Epithelial cell of proximal tubule (primary cell): ENCODE results near the gene HDAC4. TPM values are rescaled to one million over a fixed set of nuclear protein-coding genes. Genes with fewer than 3 reads are reported as not detected.

Source experiments
- DNase-seq: peaks from one replicate; pipeline ENCODE4 v3.0.0-alpha.2; 2011; ENCODE audit warnings: low read depth
- H3K4me3 ChIP-seq: 2 replicates; pipeline ENCODE4 v1.5.1; 2011; ENCODE audit warnings: low read depth, mild to moderate bottlenecking, low read length
- total RNA-seq: library from RNA; depleted of rRNA; stranded (reverse); fragments of >200 nt; gene quantifications from 2 replicates; pipeline ENCODE4 v1.2.3, GENCODE V29; 2015
- TF ChIP-seq, protein P1 (sequence below): conservative IDR thresholded peaks from 2 replicates; pipeline ENCODE4 v1.5.1; 2012; ENCODE audit warnings: low read depth, mild to moderate bottlenecking, low read length

The HDAC4 gene
- total RNA-seq, 1 donor from 2014 or later, result 23.2 TPM

DNA sequence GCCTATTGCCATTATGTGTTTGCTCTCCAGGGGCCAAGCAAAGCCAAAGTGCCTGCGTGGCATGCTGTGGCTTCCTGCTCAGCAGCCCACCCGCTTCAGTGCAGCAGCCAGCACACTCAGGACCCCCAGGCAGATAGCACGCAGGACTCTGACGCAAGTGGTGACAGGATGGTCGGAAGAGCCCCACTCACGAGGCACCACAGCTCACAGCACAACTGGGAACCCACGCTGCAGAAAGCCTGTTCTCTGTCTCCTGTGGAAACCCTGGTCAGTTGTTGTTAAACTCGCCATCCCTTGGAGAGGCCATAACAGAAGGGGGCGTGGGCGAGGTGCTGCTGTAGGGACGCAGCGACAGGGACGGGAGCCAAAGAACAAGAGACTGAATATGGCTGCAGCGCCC, 76.4 kb downstream of the HDAC4 start:
- TF ChIP-seq, protein P1, sequence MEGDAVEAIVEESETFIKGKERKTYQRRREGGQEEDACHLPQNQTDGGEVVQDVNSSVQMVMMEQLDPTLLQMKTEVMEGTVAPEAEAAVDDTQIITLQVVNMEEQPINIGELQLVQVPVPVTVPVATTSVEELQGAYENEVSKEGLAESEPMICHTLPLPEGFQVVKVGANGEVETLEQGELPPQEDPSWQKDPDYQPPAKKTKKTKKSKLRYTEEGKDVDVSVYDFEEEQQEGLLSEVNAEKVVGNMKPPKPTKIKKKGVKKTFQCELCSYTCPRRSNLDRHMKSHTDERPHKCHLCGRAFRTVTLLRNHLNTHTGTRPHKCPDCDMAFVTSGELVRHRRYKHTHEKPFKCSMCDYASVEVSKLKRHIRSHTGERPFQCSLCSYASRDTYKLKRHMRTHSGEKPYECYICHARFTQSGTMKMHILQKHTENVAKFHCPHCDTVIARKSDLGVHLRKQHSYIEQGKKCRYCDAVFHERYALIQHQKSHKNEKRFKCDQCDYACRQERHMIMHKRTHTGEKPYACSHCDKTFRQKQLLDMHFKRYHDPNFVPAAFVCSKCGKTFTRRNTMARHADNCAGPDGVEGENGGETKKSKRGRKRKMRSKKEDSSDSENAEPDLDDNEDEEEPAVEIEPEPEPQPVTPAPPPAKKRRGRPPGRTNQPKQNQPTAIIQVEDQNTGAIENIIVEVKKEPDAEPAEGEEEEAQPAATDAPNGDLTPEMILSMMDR, result no peak
- H3K4me3 ChIP-seq, result no peak overlapping the region
- DNase-seq, result no peak

DNA sequence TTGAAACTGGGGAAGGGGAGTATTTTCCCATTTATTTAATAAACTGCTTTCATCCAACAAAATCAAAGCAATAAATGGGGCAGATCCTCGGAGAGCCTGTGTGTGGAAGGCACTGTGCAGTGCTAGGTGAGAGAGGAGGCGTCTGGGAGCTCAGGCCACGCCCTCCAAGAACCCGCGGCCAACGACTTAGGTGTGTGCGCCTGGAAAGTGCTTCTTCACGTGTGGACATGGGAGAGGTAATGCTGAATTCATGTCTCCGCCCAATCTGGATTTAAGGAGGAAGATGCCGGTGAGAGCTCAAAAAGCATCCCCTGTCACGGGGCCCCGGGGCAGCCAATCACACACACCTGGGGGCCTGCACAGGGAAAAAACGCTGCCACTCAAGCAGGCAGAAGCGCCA, 77.4 kb downstream of the HDAC4 start:
- H3K4me3 ChIP-seq, result no peak overlapping the region
- TF ChIP-seq, protein P1, result no peak
- no peak for DNase-seq

GRCh38 chr2:239322416-239323086, 78.3 kb downstream of the HDAC4 start:
- H3K4me3 ChIP-seq, result no peak overlapping the region
- TF ChIP-seq, protein P1, result no peak
- DNase-seq, result no peak

DNA sequence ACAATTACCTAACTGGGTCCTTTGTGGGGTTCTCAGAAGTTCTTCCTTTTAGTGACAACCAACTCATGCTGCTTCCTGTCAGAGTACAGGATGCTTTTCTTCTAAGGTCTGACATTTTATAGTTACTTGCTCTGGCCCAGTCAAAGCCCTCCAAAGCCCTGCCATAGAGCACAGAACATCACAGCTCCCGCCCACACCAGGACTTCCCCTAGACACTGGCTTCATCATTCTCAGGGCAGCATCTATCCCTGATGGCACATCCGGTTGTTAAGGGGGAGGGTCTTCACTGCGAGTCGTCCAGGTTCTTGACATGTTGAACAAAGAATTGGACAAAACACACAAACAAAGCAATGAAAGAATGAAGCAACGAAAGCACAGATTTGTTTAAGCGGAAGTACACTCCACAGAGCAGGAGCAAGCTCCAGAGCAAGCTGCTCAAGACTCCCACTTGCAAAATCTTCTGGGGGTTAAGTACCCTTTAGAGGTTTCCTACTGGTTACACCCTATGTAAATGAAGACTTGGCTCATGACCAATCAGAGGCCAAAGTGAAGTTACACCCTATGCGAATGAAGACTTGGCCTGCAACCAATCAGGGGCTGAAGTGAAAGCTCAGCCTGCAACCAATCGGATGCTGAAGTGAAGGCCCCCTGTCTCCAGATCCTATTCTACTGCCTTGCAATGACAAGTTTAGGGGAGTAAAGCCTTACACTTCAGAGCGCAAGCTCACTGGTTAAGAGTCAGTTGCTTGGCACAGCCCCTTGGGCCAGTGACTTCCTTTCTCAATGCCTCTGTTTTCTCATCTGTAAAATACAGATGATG, 79.0 kb downstream of the HDAC4 start:
- no peak for DNase-seq
- H3K4me3 ChIP-seq, result no peak overlapping the region
- TF ChIP-seq, protein P1, result no peak

GRCh38 chr2:239318790-239319661, 81.8 kb downstream of the HDAC4 start:
- TF ChIP-seq, protein P1, result no peak
- H3K4me3 ChIP-seq, result peak overlapping the region; percentile 51
- no peak for DNase-seq

DNA sequence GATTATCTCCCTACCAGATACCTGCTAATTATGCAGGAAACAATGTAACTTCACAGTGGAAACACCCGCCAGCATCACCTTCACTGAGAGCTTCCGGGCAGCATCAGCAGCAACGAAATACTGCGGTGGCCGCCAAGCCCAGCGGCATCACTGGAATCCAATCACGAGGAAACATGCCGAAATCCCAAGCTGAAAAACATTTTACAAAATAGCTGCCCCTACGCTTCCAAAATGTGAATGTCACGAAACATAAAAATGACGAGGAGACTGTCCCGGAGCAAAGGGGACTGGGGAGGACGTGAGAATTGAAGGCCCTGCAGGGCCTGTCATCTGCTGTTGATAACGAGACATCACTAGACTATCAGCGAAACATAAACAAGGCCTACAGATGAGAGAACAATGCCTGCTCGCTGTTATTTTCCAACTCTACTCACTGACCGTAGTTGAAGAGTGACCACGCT, 82.6 kb downstream of the HDAC4 start:
- H3K4me3 ChIP-seq, result peak overlapping the region; percentile 9
- TF ChIP-seq, protein P1, result no peak
- DNase-seq, result no peak
